NB4 (cell line): ENCODE measurements around the gene OSBPL2.

Source experiments
- DNase-seq: peaks from one replicate; pipeline ENCODE4 v3.0.0; 2010; ENCODE audit warnings: low read depth
- H3K4me3 ChIP-seq: one replicate; pipeline ENCODE4 v1.5.1; 2011; ENCODE audit warnings: mild to moderate bottlenecking, low read depth, low read length, moderate library complexity
- MYC ChIP-seq: IDR thresholded peaks from 2 replicates; pipeline ENCODE4 v1.6.1; 2011; ENCODE audit warnings: low read depth, low read length
- POLR2A ChIP-seq: IDR thresholded peaks from 2 replicates; pipeline ENCODE4 v1.6.1; 2011; ENCODE audit warnings: mild to moderate bottlenecking; ENCODE audit not compliant: insufficient read length; ENCODE audit errors: extremely low read depth
- TF ChIP-seq, protein P1 (sequence below): IDR thresholded peaks from one replicate; pipeline ENCODE4 v1.5.1; 2012; ENCODE audit warnings: low read depth, low read length
- TF ChIP-seq, protein P2 (sequence below): IDR thresholded peaks from 2 replicates; pipeline ENCODE4 v1.6.1; 2011; ENCODE audit warnings: low read depth, low read length

The OSBPL2 gene

DNA sequence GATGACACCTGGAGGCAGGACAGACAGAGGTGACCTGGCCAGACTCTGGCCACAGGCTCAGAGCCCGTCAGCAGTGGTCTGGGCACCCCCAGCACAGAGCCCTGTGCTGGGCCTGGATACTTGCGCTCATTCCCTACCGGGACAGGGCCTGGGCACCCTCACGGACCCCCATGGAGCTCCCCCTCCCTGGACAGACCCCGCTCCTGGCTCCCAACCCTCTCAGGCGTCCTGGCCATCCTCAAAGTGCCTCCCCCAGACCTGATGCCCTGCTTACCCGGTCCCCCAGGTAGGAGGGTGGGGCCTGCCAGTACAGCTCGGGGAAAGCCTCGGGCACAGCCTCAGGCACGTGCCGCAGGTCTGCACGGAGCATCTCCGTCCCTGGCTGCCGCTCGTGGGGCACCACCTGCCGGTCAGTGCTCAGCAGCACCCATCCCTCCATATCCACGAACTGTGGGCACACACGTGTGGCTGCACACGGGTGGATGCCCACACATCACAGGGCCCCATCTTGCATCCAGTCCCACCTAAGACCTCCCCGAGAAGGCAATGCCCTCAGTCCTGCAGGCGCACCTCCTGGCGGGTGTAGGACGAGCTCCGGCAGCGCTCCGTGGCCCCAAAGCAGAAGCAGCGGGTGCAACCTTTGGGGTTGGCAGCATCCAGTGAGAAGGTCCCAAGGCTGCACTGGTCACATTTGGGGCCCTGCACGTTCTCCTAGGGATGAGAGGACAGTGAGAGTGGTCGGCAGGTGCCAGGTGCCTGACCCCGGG is 88.8 kb downstream of the OSBPL2 start:
- no peak overlapping the region for H3K4me3 ChIP-seq
- TF ChIP-seq, protein P1, sequence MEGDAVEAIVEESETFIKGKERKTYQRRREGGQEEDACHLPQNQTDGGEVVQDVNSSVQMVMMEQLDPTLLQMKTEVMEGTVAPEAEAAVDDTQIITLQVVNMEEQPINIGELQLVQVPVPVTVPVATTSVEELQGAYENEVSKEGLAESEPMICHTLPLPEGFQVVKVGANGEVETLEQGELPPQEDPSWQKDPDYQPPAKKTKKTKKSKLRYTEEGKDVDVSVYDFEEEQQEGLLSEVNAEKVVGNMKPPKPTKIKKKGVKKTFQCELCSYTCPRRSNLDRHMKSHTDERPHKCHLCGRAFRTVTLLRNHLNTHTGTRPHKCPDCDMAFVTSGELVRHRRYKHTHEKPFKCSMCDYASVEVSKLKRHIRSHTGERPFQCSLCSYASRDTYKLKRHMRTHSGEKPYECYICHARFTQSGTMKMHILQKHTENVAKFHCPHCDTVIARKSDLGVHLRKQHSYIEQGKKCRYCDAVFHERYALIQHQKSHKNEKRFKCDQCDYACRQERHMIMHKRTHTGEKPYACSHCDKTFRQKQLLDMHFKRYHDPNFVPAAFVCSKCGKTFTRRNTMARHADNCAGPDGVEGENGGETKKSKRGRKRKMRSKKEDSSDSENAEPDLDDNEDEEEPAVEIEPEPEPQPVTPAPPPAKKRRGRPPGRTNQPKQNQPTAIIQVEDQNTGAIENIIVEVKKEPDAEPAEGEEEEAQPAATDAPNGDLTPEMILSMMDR, result no peak
- no peak for TF ChIP-seq POLR2A
- TF ChIP-seq MYC, result no peak
- TF ChIP-seq, protein P2, sequence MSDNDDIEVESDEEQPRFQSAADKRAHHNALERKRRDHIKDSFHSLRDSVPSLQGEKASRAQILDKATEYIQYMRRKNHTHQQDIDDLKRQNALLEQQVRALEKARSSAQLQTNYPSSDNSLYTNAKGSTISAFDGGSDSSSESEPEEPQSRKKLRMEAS, result no peak
- no peak for DNase-seq

DNA sequence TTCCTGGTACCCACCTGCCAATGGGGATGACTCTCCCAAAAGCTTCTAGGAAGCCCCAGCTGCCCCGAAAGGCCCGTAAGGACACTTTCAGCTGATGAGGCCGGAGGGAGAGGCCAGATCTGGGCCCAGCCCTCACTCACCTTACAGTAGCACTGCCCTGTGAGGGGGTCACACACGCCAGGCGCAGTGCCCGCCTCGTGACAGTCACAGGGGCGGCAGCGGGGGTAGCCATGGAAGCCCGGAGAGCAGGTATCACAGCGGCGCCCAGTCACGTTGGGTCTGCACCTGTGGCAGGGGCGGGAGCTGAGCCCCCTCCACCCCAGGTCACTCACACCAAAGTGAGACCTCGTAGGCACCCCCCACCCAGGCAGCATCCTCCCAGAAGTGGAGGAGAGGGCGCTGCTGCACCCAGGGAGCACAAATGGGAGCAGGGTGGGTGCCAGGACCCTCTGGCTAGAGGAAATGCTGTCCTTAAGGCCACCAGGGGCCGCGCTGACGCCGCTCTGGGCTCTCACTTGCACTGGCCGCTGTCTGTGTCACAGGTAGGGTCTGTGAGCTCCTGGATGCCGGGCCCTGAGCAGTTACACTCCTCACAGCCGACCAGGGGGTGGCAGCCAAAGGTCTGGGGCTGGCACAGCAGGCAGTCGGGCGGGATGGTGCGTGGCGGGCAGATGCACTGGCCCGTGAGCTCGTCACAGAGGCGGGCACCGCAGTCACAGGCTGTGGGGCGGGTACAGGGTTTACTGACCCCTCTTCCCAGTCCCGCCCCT is 89.6 kb downstream of the OSBPL2 start:
- TF ChIP-seq MYC, result no peak
- no peak for TF ChIP-seq POLR2A
- TF ChIP-seq, protein P1, result no peak
- TF ChIP-seq, protein P2, result no peak
- H3K4me3 ChIP-seq, result no peak overlapping the region
- no peak for DNase-seq

DNA sequence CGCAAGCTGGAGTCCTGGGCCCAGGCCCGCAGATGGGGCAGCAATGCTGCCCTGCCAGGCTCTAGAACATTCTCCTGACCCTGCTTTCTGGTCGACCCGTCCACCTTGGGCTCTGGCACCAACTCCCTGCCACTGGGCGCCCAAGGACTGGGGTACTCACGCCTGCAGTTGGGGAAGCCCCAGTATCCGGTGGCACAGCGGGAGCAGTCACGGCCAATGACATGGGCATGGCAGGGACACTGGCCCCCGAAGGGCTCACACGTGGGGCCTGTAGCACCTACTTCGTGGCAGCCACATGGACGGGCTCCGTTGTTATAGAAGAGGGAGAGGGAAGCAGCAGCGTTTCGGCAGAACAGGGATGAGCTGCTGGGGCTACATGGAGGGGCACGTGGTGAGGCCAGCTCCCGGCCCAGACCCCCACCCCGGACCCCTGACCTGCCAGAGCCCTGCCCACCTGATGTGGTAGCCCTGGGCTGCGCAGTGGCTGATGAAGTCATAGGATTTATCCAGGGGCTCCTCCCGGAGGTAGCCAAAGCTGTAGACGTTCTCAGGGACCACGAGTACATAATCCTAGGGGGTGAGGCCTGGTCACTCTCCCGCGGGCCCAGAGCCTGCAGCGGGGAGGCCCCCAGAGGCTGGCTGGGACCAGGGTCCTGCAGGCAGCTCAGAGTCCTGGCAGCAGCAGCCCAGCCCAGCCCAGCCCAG is 90.5 kb downstream of the OSBPL2 start:
- no peak overlapping the region for H3K4me3 ChIP-seq
- TF ChIP-seq, protein P2, result no peak
- TF ChIP-seq MYC (no peak), POLR2A (no peak)
- TF ChIP-seq, protein P1, result no peak
- DNase-seq, result no peak

DNA sequence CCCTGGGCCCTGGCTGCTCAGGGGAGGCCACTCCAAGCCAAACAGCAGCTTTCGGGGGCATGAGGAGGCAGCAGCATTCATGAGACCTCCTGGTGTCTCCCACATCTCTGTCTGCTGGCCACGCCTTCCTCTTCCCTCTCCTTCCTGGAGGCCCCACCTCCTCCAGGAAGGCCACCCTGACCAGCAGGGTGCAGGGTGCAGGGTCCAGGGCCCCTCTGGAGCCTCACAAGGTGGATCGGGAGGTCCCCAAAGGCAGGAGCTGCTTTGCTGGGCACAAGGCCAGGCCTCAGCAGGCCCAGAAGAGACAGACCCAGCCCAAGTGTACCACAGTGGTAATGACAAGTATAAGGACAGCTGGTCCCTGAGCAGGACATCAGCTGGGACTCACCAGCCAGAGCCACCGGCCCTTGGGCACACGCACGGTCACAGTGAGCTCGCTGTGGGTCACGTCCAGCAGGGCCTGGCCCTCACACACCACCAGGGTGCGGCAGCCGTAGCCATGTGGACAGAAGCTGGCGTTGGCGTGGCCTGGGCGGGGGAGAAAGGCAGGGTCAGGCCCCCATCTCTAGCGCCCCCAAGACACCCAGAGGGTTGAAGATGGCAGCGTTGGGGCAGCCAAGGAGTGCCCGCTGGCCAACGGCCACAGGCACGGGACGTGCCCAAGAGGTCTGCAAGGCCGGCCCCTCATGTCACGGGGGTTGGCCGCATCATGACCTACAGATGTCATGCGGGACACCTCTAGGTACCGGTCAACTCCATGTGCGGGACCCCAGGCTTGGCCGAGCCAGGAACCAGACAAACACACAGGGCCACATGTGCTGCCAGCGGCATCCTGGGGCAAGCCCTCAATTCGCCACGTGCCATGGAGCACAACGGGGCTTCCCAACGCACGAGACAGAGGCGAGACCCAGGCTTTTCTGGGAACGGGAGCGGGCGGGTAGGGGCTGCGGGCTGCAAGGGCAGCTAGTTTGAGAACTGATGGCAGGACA is 91.4 kb downstream of the OSBPL2 start:
- DNase-seq, result no peak
- TF ChIP-seq MYC (no peak), POLR2A (no peak)
- TF ChIP-seq, protein P2, result no peak
- TF ChIP-seq, protein P1, result no peak

More for the DNA sequence above, 91.4 kb downstream of the OSBPL2 start:
- H3K4me3 ChIP-seq, result no peak overlapping the region
